ENCODE data around the gene IQSEC1. TPM values are rescaled to one million over a fixed set of nuclear protein-coding genes. Genes with fewer than 3 reads are reported as not detected.

IQSEC1 gene
- total and polyA plus RNA-seq, 2 donors (not counting 1 experiment from before 2014, with no cell fraction given), result 96.7 to 222 TPM

- Histone ChIP-seq H3K27ac (ENCODE audit: low read length in 2 of 2) (peak overlapping the region; percentile 86 to 94), H3K9ac (ENCODE audit: low read length) (peak overlapping the region; percentile 21), H4K20me1 (ENCODE audit: control insufficient read depth, insufficient read depth, low read length, poor library complexity, severe bottlenecking) (no peaks in the 10 kb centered on the region), H3K36me3 (replicated peaks in 1 of 2; ENCODE audit: control extremely low read depth in 1 of 2, control insufficient read depth in 1 of 2, extremely low read depth in 1 of 2, insufficient read depth in 2 of 2, low read length in 1 of 2) (no peaks in the 10 kb centered on the region), H2AFZ (ENCODE audit: insufficient read depth, low read depth, low read length, poor library complexity, severe bottlenecking) (no peak overlapping the region), H3K9me3 (ENCODE audit: control extremely low read depth in 1 of 3, control insufficient read depth in 2 of 3, insufficient read depth in 1 of 3, low read length in 2 of 3) (peaks cover 0 to 16% (median 0%) of the 10 kb centered on the region in 3 donors), H3K4me3 (ENCODE audit: control extremely low read depth in 1 of 5, extremely low read depth in 1 of 5, insufficient read depth in 1 of 5, low read depth in 2 of 5, low read length in 4 of 5) (peak overlapping the region in 1 of 5 experiments; percentile 2), H3K27me3 (replicated peaks in 1 of 4; ENCODE audit: control extremely low read depth in 1 of 4, control insufficient read depth in 3 of 4, insufficient read depth in 4 of 4, low read length in 3 of 4) (no peaks in the 10 kb centered on the region), H3K79me2 (ENCODE audit: control insufficient read depth, insufficient read depth, low read length) (peaks cover 15% of the 10 kb centered on the region), H3K4me1 (ENCODE audit: control insufficient read depth in 2 of 2, insufficient read depth in 2 of 2, low read length in 2 of 2) (peaks cover 77 to 84% of the 10 kb centered on the region in 2 donors), H3K4me2 (replicated peaks; ENCODE audit: low read depth, low read length, poor library complexity, severe bottlenecking) (peak overlapping the region; percentile 66)
- H3K4me3 Mint-ChIP-seq, result peak overlapping the region; percentile 83
- intact Hi-C loops (cut with micrococcal nuclease), result loop anchor here (5.0 kb wide), 2 partner anchors 90 to 185 kb away; no protein-coding TSS in a partner anchor
- CTCF ChIA-PET, result interaction anchor here (0.8 to 6.4 kb wide), 11 partner anchors 22 to 365 kb away, joined by 3 to 114 read pairs (median 3); no protein-coding TSS in a partner anchor
- H3K27ac Mint-ChIP-seq, result peak overlapping the region; percentile 96
- peaks cover 87% of the 10 kb centered on the region for H3K4me1 Mint-ChIP-seq
- no peak for DNase-seq
- TF ChIP-seq EZH2 (IDR thresholded peaks at IDR 0.05; ENCODE audit: borderline replicate concordance, insufficient read depth, low read depth, low read length, poor library complexity, severe bottlenecking), result no peak
- TF ChIP-seq, protein P1, sequence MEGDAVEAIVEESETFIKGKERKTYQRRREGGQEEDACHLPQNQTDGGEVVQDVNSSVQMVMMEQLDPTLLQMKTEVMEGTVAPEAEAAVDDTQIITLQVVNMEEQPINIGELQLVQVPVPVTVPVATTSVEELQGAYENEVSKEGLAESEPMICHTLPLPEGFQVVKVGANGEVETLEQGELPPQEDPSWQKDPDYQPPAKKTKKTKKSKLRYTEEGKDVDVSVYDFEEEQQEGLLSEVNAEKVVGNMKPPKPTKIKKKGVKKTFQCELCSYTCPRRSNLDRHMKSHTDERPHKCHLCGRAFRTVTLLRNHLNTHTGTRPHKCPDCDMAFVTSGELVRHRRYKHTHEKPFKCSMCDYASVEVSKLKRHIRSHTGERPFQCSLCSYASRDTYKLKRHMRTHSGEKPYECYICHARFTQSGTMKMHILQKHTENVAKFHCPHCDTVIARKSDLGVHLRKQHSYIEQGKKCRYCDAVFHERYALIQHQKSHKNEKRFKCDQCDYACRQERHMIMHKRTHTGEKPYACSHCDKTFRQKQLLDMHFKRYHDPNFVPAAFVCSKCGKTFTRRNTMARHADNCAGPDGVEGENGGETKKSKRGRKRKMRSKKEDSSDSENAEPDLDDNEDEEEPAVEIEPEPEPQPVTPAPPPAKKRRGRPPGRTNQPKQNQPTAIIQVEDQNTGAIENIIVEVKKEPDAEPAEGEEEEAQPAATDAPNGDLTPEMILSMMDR (IDR thresholded peaks at IDR 0.05), result no peak
- H3K27me3 Mint-ChIP-seq, result no peaks in the 10 kb centered on the region
- WGBS (ENCODE audit: insufficient coverage), result 24% methylated on average over 8 of the region's 11 CpGs
- H3K9me3 Mint-ChIP-seq (ENCODE audit: insufficient read depth), result no peaks in the 10 kb centered on the region
- no peak for ATAC-seq (ENCODE audit: low read depth)
- POLR2A ChIA-PET, result interaction anchor here (0.8 to 2.8 kb wide), 13 partner anchors 17 to 364 kb away, joined by 3 to 13 read pairs (median 6); no protein-coding TSS in a partner anchor
These were observed 14.2 kb upstream of the IQSEC1 start for GRCh38 chr3:13087320-13087990.

DNA sequence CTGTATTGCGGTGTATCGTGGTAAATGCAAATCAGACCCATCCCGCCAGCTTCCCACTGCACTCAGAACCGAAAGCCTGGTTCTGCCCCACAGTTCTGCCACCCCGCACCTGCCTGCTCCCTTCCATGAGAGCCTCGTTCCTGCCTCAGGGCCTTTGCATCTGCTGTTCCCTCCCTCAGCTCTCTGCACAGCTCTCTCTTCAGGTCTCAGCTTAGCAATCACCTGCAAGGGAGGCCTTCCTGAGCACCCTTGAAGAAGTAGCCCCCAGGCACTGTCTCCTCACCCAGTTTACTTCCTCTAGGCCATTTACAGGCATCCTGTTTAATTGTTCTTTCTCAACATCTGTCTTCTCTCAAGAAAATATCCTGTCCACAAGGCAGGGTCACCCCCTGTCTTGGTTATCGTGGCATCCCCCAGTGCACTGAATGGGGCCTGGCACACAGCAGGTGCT lies 13.3 kb upstream of the IQSEC1 start:
- Histone ChIP-seq H3K36me3 (replicated peaks in 1 of 2; ENCODE audit: control extremely low read depth in 1 of 2, control insufficient read depth in 1 of 2, extremely low read depth in 1 of 2, insufficient read depth in 2 of 2, low read length in 1 of 2) (no peaks in the 10 kb centered on the region), H4K20me1 (ENCODE audit: control insufficient read depth, insufficient read depth, low read length, poor library complexity, severe bottlenecking) (no peaks in the 10 kb centered on the region), H3K27ac (ENCODE audit: low read length in 2 of 2) (peak overlapping the region; percentile 86 to 94), H3K4me2 (replicated peaks; ENCODE audit: low read depth, low read length, poor library complexity, severe bottlenecking) (peak overlapping the region; percentile 66), H3K27me3 (replicated peaks in 1 of 4; ENCODE audit: control extremely low read depth in 1 of 4, control insufficient read depth in 3 of 4, insufficient read depth in 4 of 4, low read length in 3 of 4) (no peaks in the 10 kb centered on the region), H3K9ac (ENCODE audit: low read length) (peak overlapping the region; percentile 7), H3K4me1 (ENCODE audit: control insufficient read depth in 2 of 2, insufficient read depth in 2 of 2, low read length in 2 of 2) (peaks cover 78 to 84% of the 10 kb centered on the region in 2 donors), H3K79me2 (ENCODE audit: control insufficient read depth, insufficient read depth, low read length) (peaks cover 8% of the 10 kb centered on the region), H2AFZ (ENCODE audit: insufficient read depth, low read depth, low read length, poor library complexity, severe bottlenecking) (no peak overlapping the region), H3K4me3 (ENCODE audit: control extremely low read depth in 1 of 5, extremely low read depth in 1 of 5, insufficient read depth in 1 of 5, low read depth in 2 of 5, low read length in 4 of 5) (peak overlapping the region in 1 of 5 experiments; percentile 28), H3K9me3 (ENCODE audit: control extremely low read depth in 1 of 3, control insufficient read depth in 2 of 3, insufficient read depth in 1 of 3, low read length in 2 of 3) (peaks cover 0 to 16% (median 0%) of the 10 kb centered on the region in 3 donors)
- peak; percentile 61 for DNase-seq
- Mint-ChIP-seq H3K27me3 (no peaks in the 10 kb centered on the region), H3K4me1 (peaks cover 87% of the 10 kb centered on the region), H3K9me3 (ENCODE audit: insufficient read depth) (no peaks in the 10 kb centered on the region), H3K27ac (peak overlapping the region; percentile 96), H3K4me3 (peak overlapping the region; percentile 83)
- intact Hi-C loops (cut with micrococcal nuclease), result loop anchor here (5.0 kb wide), 2 partner anchors 89 to 184 kb away; no protein-coding TSS in a partner anchor
- ChIA-PET CTCF (interaction anchor here (0.8 to 1.5 kb wide), 4 partner anchors 40 to 131 kb away, joined by 3 to 5 read pairs (median 4); no protein-coding TSS in a partner anchor), POLR2A (interaction anchor here (1.0 to 2.8 kb wide), 5 partner anchors 16 to 76 kb away, joined by 3 to 6 read pairs (median 4); no protein-coding TSS in a partner anchor)
- WGBS (ENCODE audit: insufficient coverage), result 4% methylated on average over 7 of the region's 7 CpGs
- TF ChIP-seq EZH2 (IDR thresholded peaks at IDR 0.05; ENCODE audit: borderline replicate concordance, insufficient read depth, low read depth, low read length, poor library complexity, severe bottlenecking), result no peak
- TF ChIP-seq, protein P1 (IDR thresholded peaks at IDR 0.05), result no peak
- no peak for ATAC-seq (ENCODE audit: low read depth)
